ENCODE data around the gene CFDP1.
A peak's percentile ranks its signal among the peaks of the same experiment; 100 is the strongest.
"Not testable (repeated sequence)": the region's sequence is repeated elsewhere in the genome, so short reads cannot be mapped to it uniquely, and the experiment has no call there.

CFDP1 gene

DNA sequence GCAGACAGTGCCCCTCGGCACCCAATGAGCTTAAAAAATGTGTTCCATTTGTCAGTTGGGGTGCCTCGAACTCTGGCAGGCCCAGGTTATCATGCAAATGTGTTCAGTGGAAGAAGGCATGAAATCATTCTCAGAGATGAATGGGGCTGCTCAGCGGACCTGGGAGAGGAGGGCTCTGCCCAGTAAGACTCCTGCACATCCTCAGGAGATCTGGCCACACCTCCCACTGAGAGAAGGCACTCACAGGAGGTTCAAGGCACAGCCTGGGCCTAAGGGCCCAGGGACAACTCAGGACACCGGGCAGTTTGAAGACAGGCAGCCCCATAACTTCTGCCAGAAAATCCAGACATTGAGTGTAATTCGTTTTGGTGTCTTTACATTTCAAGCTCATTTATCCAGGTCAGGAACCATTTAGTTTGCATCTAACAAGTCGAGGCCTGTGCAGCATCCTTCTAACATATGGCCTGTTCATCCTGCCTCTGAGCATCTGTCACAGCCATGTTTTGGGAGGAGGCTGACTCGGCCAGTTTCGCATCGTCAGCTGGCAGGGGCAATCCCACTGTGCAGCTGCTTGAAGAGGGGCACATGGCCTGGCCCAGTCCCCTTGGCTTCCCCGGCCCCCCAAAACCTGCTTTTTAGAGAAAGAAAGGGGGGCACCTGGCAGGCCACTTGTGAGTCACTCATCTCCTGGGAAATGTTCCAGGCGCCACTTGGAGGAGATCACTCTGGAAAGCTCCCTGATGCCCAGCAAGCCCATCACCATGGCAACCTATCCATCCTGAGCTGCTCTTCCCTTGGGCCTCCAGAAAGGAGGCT is 150.6 kb downstream of the CFDP1 start:
- no peaks in the 10 kb centered on the region for H3K9me3 Mint-ChIP-seq
- H3K36me3 Mint-ChIP-seq (ENCODE audit: low read depth): peaks cover 6% of the 10 kb centered on the region
- H3K4me3 Mint-ChIP-seq: no peak overlapping the region
- H3K4me1 Mint-ChIP-seq (ENCODE audit: low read depth): no peaks in the 10 kb centered on the region
- no peak overlapping the region for H3K27ac Mint-ChIP-seq
- peaks cover 24% of the 10 kb centered on the region for H3K27me3 Mint-ChIP-seq (ENCODE audit: low read depth)

DNA sequence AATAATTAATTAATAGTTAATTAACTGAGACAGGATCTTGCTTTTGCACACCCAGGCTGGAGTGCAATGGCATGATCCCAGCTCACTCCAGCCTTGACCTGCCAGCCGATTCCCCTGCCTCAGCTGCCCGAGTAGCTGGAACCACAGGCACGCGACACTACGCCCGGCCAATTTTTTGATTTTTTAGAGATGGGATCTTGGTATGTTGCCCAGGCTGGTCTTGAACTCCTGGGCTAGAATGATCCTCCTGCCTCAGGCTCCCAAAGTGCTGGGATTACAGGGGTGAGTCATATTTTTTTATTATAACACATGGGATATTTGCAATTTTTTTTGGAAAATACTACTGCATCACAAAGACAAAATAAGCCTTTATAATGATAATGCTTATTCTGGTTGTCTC is 151.5 kb downstream of the CFDP1 start:
- Mint-ChIP-seq H3K4me1 (ENCODE audit: low read depth) (no peaks in the 10 kb centered on the region), H3K4me3 (no peak overlapping the region), H3K27me3 (ENCODE audit: low read depth) (peaks cover 29% of the 10 kb centered on the region)

DNA sequence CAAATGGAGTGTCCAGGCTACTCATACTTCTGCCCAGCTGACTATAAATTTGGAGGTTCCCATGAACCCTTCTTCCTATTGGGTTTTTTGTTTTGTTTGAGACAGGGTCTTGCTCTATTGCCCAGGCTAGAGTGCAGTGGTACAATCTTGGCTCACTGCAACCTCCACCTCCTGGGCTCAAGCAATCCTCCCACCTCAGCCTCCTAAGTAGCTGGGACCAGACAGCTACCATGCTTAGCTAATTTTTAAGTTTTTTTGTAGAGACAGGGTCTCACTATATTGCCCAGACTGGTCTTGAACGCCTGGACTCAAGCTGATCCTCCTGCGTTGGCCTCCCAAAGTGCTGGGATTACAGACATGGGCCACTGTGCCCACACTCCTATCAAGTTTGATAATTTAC is 152.3 kb downstream of the CFDP1 start:
- H3K4me3 Mint-ChIP-seq; H3K36me3 Mint-ChIP-seq (ENCODE audit: low read depth); H3K4me1 Mint-ChIP-seq (ENCODE audit: low read depth); H3K9me3 Mint-ChIP-seq; H3K27ac Mint-ChIP-seq: not testable (repeated sequence)
- H3K27me3 Mint-ChIP-seq (ENCODE audit: low read depth): peaks cover 29% of the 10 kb centered on the region

More for the DNA sequence above, 151.5 kb downstream of the CFDP1 start:
- H3K36me3 Mint-ChIP-seq (ENCODE audit: low read depth): peaks cover 6% of the 10 kb centered on the region
- H3K27ac Mint-ChIP-seq: no peak overlapping the region
- H3K9me3 Mint-ChIP-seq: no peaks in the 10 kb centered on the region

DNA sequence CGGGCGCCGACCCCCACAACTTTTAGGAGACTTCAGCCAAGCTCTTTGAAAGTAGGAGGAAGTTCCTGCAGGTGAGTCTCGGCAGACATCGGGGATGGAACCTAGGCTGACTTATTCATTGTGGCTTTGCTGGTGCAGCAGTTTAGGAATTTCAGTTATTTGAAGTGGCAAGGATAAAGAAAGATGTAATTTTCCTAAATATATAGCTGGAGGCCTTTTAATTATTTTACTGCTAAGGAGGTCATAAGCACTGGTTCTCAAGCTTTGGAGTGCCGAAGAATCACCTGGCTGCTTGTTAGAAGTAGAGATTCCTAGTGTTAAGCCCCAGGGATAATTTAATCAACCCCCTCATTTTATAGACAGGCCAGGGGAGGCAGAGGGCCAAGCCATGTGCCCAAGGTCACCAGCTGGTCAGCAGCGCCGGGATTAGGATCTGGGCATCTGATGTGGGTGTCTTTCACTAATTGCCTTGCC is 152.9 kb downstream of the CFDP1 start:
- Mint-ChIP-seq H3K4me3 (no peak overlapping the region), H3K27ac (no peak overlapping the region), H3K27me3 (ENCODE audit: low read depth) (peaks cover 26% of the 10 kb centered on the region)

DNA sequence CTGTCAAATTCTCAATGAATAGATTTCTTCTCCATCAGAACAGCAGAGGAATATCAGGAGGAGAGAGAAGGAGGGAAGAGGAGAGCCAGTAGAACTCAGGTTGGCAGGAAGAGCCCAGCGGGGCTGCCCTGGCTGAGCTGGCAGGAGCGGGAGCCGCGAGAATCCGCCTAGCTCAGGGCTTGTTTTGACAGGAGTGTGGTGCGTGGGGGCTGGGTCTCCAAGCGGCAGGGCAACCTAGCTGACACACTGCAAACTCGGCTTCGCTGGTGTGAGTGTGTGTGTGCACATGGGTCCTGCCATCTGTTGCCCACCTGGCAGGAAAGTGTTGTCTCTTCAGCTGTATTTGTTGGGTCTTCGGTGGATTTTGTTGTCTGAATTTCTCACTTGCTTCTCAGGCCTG is 154.0 kb downstream of the CFDP1 start:
- H3K27ac Mint-ChIP-seq: no peak overlapping the region
- H3K4me3 Mint-ChIP-seq: no peak overlapping the region
- no peaks in the 10 kb centered on the region for H3K4me1 Mint-ChIP-seq (ENCODE audit: low read depth)
- H3K36me3 Mint-ChIP-seq (ENCODE audit: low read depth): no peaks in the 10 kb centered on the region
- peaks cover 35% of the 10 kb centered on the region for H3K27me3 Mint-ChIP-seq (ENCODE audit: low read depth)
- no peaks in the 10 kb centered on the region for H3K9me3 Mint-ChIP-seq

More for the DNA sequence above, 152.9 kb downstream of the CFDP1 start:
- Mint-ChIP-seq H3K4me1 (ENCODE audit: low read depth) (no peaks in the 10 kb centered on the region), H3K36me3 (ENCODE audit: low read depth) (no peaks in the 10 kb centered on the region), H3K9me3 (no peaks in the 10 kb centered on the region)

DNA sequence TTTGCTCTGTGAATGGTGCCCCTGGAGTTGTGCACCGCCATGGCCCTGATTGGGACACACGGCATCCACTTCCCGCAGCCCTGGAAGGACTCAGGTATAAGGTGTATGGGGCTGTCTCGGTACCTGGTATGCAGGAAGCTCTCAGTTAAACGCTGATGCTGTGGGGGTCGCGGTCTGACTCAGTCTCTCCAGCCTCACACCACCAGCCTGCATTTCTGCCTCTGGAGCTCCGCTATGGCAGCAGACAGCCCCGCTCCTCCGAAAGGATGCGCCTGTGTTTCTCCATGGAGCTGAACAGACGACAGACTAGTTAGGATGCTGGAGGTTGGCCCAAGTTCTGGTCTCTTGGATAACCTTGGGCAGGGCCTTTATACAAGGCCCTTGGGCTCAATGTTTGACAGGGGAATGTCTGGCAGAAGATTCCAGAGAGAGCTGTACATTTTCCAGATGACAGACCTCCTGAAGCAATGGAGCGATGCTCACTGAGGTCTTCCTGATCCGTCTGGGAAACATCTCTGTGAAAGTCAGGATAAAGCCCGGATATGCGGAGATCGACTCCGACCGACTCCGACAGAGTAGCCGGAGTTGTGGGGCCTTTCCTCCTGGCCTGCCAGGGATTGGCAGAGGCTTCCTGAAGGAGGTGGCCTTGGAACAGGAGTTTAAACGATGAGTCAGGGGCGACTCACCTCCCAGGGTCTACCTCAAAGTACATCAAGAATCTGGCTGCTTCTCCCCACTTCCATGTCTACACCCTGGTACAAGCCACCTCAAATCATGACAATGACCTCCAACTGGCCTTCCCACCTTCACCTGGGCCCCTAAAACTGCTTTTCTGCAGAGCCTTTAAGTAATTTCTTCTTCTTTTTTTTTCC is 160.0 kb downstream of the CFDP1 start:
- H3K4me1 Mint-ChIP-seq (ENCODE audit: low read depth): no peaks in the 10 kb centered on the region
- no peaks in the 10 kb centered on the region for H3K36me3 Mint-ChIP-seq (ENCODE audit: low read depth)
- no peak overlapping the region for H3K27ac Mint-ChIP-seq
- H3K27me3 Mint-ChIP-seq (ENCODE audit: low read depth): peaks cover 32% of the 10 kb centered on the region
- no peaks in the 10 kb centered on the region for H3K9me3 Mint-ChIP-seq
- H3K4me3 Mint-ChIP-seq: no peak overlapping the region

DNA sequence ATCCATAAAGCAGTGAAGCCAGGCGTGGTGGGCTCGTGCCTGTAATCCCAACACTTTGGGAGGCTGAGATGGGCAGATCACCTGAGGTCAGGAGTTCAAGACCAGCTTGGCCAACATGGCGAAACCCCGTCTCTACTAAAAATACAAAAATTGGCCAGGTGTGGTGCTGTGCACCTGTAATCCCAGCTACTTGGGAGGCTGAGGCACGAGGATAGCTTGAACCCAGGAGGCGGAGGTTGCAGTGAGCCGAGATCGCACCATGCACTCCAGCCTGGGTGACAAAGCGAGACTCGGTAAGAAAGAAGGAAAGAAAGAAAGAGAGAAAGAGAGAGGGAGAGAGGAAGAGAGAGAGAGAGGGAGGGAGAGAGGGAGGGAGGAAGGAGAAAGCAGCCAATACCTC is 160.7 kb downstream of the CFDP1 start:
- not testable (repeated sequence) for H3K27ac Mint-ChIP-seq; H3K9me3 Mint-ChIP-seq; H3K4me1 Mint-ChIP-seq (ENCODE audit: low read depth); H3K4me3 Mint-ChIP-seq; H3K36me3 Mint-ChIP-seq (ENCODE audit: low read depth)
- H3K27me3 Mint-ChIP-seq (ENCODE audit: low read depth): peaks cover 28% of the 10 kb centered on the region

DNA sequence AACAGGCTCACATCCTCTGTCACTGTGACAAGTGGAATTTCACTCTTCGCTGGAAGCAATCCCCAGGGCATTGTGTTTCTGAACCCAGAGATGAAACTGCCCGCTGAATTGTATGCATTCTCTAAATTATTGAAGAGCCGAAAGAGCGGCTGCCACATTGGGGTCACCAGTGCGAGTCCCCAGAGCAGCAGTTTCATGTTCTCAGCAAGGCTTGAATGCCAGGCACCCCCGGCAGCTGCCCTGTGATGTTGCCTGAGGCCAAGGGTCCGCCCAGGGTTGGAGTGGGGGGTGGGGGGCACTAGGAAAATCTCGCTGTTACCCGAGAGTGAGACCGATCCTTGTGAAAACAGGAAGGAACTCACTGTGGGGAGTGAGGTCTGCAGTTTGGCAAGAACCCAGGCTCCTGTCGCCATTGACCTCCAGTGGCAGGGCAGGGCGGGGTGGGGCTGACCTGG is 161.2 kb downstream of the CFDP1 start:
- no peaks in the 10 kb centered on the region for H3K9me3 Mint-ChIP-seq
- H3K4me3 Mint-ChIP-seq: no peak overlapping the region

DNA sequence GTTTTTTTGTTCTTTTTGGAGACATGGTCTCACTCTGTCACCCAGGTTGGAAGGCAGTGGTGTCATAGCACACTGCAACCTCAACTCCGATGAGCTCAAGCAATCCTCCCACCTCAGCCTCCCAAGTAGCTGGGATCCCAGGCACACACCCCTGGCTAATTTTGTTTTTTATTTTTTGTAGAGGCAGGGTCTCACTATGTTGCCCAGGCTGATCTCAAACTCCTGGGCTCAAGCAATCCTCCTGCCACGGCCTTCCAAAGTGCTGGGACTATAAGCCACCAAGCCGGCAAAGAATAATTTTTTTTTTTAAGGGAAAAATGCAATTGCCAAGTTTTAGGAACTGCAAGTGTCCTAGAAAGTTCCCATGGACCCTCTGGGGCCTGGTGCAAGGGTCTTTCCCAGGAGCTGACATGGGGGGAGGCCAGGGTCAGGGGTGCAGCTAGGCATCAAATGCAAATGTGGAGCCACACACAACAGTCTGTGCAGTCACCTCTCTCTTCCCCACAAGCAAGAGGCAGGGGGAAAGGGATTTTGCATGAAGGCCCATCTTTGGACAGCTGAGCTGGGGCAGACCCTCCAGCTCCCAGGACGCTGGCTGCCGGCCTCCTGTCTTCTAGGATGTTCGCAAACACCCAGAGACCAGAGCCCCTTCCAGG is 161.7 kb downstream of the CFDP1 start:
- H3K27ac Mint-ChIP-seq: no peak overlapping the region
- no peaks in the 10 kb centered on the region for H3K36me3 Mint-ChIP-seq (ENCODE audit: low read depth)
- H3K4me3 Mint-ChIP-seq: no peak overlapping the region
- H3K27me3 Mint-ChIP-seq (ENCODE audit: low read depth): peaks cover 31% of the 10 kb centered on the region
- no peaks in the 10 kb centered on the region for H3K4me1 Mint-ChIP-seq (ENCODE audit: low read depth)
- H3K9me3 Mint-ChIP-seq: no peaks in the 10 kb centered on the region

More for the DNA sequence above, 161.2 kb downstream of the CFDP1 start:
- peaks cover 25% of the 10 kb centered on the region for H3K27me3 Mint-ChIP-seq (ENCODE audit: low read depth)
- no peaks in the 10 kb centered on the region for H3K4me1 Mint-ChIP-seq (ENCODE audit: low read depth)
- H3K27ac Mint-ChIP-seq: no peak overlapping the region
- H3K36me3 Mint-ChIP-seq (ENCODE audit: low read depth): no peaks in the 10 kb centered on the region

DNA sequence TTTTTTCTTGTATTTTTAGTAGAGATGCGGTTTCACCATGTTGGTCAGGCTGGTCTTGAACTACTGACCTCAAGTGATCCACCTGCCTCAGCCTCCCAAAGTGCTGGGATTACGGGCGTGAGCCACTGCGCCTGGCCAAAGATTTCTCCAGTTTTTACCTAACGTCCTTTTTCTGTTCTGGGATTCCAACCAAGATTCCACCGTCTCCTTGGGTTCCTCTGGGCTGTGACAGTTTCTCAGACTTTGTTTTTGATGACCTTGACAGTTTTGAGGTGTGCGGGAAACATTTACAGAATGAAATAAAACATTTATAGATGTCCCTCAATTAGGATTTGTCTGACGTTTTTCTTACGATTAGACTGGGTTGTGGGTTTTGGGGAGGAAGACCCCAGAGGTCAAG is 163.9 kb downstream of the CFDP1 start:
- not testable (repeated sequence) for H3K4me3 Mint-ChIP-seq; H3K36me3 Mint-ChIP-seq (ENCODE audit: low read depth); H3K4me1 Mint-ChIP-seq (ENCODE audit: low read depth); H3K9me3 Mint-ChIP-seq; H3K27ac Mint-ChIP-seq
- H3K27me3 Mint-ChIP-seq (ENCODE audit: low read depth): peaks cover 32% of the 10 kb centered on the region

DNA sequence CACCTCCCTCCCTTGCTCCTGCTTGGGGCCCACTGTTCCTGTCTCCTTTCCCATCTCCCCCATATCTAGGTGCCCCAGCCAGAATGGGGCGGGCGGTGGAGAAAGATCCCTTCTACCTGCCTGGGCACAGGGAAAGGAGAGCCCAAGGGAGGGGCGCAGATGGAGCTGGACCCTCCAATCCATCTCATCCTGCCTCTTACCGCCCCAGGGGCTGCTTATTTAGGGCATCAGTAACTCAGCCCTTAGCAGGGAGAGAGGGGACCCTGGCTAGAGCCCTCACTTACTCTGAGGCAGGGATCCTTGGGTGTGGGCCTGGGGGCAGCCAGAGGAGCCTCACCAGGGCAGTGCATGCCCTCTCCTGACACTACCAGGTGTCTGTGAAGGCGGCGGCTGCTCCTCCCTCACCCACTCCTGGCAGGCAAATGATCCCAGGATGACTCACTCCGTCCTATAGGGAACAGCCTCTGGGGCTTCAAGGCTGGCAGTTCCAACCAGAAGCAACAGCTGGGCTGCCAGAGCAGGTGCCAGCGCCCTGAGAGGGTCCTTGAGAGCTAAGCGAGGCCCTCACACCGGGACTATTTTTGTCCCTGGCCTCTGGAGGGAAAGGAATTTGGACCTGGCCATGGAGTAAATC is 165.6 kb downstream of the CFDP1 start:
- Mint-ChIP-seq H3K9me3 (no peaks in the 10 kb centered on the region), H3K27me3 (ENCODE audit: low read depth) (peaks cover 34% of the 10 kb centered on the region), H3K4me3 (no peak overlapping the region), H3K36me3 (ENCODE audit: low read depth) (no peaks in the 10 kb centered on the region), H3K27ac (no peak overlapping the region), H3K4me1 (ENCODE audit: low read depth) (no peaks in the 10 kb centered on the region)

DNA sequence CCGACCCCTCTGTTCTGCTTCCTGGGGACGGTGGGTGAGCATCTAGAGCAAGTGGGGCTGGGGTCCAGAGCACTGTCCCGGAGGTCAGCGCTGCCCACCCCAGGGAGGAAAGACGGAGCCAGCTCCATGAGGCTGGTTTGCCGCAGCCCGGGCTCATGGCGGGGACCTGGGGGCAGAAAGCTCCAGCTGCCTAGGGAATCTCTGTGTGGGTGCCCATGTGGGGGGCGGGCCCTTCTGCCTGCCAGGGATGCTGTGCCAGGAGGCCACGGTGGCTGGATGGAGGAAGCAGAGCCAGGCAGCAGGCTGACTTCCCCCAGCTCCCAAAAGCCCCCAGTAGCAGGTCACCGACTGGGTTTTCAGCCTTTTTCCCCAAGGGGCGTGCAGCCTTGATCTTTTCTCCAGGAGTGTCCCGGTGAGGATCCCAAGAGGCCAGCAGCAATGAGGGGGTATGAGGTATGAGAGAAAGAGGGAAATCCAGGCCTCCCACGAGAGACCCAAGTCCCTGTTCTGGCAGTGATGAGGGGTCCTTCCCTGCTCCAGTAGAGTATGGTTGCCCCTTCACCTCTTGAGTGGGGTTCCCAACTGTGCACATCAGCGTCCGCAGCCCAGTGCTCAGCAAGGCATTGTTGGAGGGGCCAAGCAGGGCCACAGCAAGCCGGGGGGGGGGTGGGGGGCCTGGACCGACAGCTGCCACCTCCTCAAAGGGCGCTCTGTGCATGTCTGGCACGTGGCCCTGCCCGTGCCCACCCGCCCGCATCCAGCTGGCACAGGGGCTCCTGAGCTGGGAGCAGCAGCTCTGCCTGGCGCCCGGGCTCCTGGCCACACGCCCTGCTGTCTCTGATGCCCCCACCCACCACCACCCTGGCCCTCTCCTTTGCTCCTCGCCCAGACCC is 166.3 kb downstream of the CFDP1 start:
- H3K27ac Mint-ChIP-seq: no peak overlapping the region
- H3K9me3 Mint-ChIP-seq: no peaks in the 10 kb centered on the region
- H3K36me3 Mint-ChIP-seq (ENCODE audit: low read depth): no peaks in the 10 kb centered on the region
- H3K4me1 Mint-ChIP-seq (ENCODE audit: low read depth): no peaks in the 10 kb centered on the region
- H3K27me3 Mint-ChIP-seq (ENCODE audit: low read depth): peaks cover 41% of the 10 kb centered on the region
- H3K4me3 Mint-ChIP-seq: no peak overlapping the region

DNA sequence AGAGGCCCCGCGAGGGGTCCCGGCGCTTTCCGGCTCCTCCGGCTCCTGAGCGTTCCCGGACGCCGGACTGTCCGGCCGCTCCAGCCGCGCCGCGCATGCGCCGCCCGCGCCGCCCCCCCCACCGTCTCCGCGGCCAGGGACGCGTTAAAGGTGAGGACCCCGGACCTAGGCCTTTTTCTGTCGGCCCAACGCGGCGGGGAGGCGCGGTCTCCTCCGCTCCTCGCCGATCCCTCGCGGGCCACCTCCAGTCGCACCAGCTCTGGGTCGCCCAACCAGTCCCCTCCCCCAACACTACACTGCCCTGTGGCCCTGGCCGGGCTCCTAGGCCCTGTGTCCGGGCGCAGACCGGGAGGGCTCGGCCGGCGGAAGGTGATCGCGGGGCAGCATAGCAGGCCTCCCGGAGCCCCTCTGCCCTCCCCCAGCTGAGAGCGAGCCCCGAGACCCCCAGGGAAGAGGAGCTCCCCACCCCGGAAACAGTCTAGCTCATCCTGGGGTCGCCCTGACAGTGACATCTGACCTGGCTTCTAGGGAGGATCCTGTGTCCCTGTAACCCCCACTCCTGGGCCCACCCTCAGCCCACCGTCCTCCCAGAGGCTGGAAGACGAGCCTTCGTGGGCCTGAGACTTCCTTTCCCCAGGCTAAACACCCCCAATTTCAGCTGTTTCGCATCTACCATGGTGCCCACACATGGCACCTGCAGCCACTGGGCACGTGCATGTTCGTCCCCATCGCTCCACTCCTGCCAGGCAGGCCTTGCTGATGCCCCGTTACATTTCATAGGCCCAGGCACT is 167.2 kb downstream of the CFDP1 start:
- H3K27me3 Mint-ChIP-seq (ENCODE audit: low read depth): peaks cover 42% of the 10 kb centered on the region
- no peaks in the 10 kb centered on the region for H3K4me1 Mint-ChIP-seq (ENCODE audit: low read depth)
- H3K36me3 Mint-ChIP-seq (ENCODE audit: low read depth): no peaks in the 10 kb centered on the region
- no peaks in the 10 kb centered on the region for H3K9me3 Mint-ChIP-seq
- no peak overlapping the region for H3K27ac Mint-ChIP-seq
- H3K4me3 Mint-ChIP-seq: peak overlapping the region; percentile 59

Measured in T-helper 1 cell treated with Interleukin-12 subunit alpha and Interleukin-12 subunit beta and Interleukin-4 antibody, amounts not matched to agents 30 μg/mL and 1 μg/mL, for 36 hours (primary cell).